OCI-LY1 (cell line): ENCODE measurements around the gene TSNAX.

ENCODE experiments used
- EZH2 ChIP-seq: fragments of 200-600 bp; sonication (generic), shearing (Covaris generic); IDR thresholded peaks from 2 replicates; pipeline ENCODE4 v1.8.0; 2017; ENCODE audit warnings: borderline replicate concordance, mixed run types, mild to moderate bottlenecking, antibody characterized with exemption, low read length, moderate library complexity, mixed read lengths
- TF ChIP-seq, protein P1 (sequence below): fragments of 200-600 bp; sonication (generic), shearing (Covaris generic); IDR thresholded peaks from 2 replicates; pipeline ENCODE4 v1.5.1; 2017; ENCODE audit warnings: mild to moderate bottlenecking, antibody characterized with exemption, low read length, moderate library complexity, mixed read lengths

DNA sequence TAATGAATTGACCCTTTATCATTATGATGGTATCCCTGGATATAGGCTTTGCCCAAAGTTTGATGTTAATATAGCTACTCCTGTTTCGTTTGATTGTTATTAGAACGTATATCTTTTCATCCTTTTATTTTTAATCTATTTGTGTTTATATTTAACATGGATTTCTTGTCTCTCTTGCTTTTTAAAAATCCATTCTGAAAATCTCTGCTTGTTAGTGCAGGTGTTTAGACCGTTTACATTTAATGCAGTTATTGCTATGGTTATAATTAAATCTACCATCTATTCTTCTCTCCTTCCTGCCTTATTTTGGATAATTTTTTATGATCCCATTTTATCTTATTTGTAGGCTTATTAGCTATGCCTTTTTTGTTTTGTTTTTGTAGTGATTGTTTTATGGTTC is 12.4 kb downstream of the TSNAX start:
- TF ChIP-seq, protein P1, sequence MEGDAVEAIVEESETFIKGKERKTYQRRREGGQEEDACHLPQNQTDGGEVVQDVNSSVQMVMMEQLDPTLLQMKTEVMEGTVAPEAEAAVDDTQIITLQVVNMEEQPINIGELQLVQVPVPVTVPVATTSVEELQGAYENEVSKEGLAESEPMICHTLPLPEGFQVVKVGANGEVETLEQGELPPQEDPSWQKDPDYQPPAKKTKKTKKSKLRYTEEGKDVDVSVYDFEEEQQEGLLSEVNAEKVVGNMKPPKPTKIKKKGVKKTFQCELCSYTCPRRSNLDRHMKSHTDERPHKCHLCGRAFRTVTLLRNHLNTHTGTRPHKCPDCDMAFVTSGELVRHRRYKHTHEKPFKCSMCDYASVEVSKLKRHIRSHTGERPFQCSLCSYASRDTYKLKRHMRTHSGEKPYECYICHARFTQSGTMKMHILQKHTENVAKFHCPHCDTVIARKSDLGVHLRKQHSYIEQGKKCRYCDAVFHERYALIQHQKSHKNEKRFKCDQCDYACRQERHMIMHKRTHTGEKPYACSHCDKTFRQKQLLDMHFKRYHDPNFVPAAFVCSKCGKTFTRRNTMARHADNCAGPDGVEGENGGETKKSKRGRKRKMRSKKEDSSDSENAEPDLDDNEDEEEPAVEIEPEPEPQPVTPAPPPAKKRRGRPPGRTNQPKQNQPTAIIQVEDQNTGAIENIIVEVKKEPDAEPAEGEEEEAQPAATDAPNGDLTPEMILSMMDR = no peak
- no peak for TF ChIP-seq EZH2
